ENCODE measurements around the gene NUDT3.
"Not testable (repeated sequence)": the region's sequence is repeated elsewhere in the genome, so short reads cannot be mapped to it uniquely, and the experiment has no call there.

- not testable (repeated sequence) for TF ChIP-seq HDGF (IDR thresholded peaks at IDR 0.05; ENCODE audit: borderline replicate concordance); FOXA1 (IDR thresholded peaks at IDR 0.05); FOXM1 (IDR thresholded peaks at IDR 0.05; ENCODE audit: borderline replicate concordance); SP1 (IDR thresholded peaks at IDR 0.05); SUZ12 (IDR thresholded peaks at IDR 0.05); LEF1 (IDR thresholded peaks at IDR 0.05; ENCODE audit: borderline replicate concordance); NFRKB (IDR thresholded peaks at IDR 0.05); ELF4 (IDR thresholded peaks at IDR 0.05); BHLHE40 (IDR thresholded peaks at IDR 0.05; ENCODE audit: borderline replicate concordance); FOXK2 (IDR thresholded peaks at IDR 0.05); L3MBTL2 (conservative IDR thresholded peaks at IDR 0.05); TARDBP (IDR thresholded peaks at IDR 0.05); PKNOX1 (IDR thresholded peaks at IDR 0.05); CTBP1 (IDR thresholded peaks at IDR 0.05; ENCODE audit: borderline replicate concordance)
Measured at GRCh38 chr6:34377571-34377970, 14.9 kb downstream of the NUDT3 start.

All from HEK293T (cell line).